Measurements from ENCODE around the gene ALOX12.

- TF ChIP-seq CTCF (IDR thresholded peaks at IDR 0.05), result no peak
- TF ChIP-seq ZFX (IDR thresholded peaks at IDR 0.05; ENCODE audit: borderline replicate concordance), result no peak
Measured at GRCh38 chr17:7020894-7021664, 25.2 kb downstream of the ALOX12 start.
